Mesenteric fat pad (tissue), 1 donor: ENCODE data around the gene AP1G2. TPM values are rescaled to one million over a fixed set of nuclear protein-coding genes. Genes with fewer than 3 reads are reported as not detected.

ENCODE experiments used
- DNase-seq: peaks from one replicate; pipeline ENCODE4 v3.0.0-alpha.2; 2020; ENCODE audit warnings: low spot score
- total RNA-seq: library from RNA; stranded (reverse); fragmentation: NEBNext Ultra II Directional; extraction: Animal tissue kit (Norgen Biotek cat#: 25700); gene quantifications from one replicate; pipeline ENCODE4 v1.2.1, GENCODE V29; 2021
- donor health status: DM: yes; HTN: yes; CAD: no.

AP1G2 gene
- total RNA-seq, 1 donor from 2014 or later: 32.8 TPM

DNA sequence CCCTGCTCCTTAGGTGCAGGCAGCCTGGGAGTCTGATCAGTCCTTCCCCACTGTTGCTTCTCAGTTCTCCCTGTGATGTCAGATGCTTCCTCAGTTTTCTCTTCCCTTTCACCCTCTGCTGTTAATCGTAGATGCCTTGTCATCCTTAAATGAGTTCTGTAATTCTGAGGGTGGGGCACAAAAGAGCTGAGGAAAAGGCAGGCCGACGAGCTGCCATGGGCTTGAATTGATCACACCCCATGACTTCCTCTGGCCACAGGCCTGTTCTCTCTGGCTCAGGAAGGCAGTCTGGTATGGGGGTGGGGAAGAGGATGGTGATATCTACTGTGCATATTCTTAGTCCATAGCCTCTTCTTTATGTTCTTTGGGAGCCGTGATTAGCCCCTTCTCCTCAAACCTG lies 5.2 kb upstream of the AP1G2 start:
- DNase-seq: peak; percentile 60

DNA sequence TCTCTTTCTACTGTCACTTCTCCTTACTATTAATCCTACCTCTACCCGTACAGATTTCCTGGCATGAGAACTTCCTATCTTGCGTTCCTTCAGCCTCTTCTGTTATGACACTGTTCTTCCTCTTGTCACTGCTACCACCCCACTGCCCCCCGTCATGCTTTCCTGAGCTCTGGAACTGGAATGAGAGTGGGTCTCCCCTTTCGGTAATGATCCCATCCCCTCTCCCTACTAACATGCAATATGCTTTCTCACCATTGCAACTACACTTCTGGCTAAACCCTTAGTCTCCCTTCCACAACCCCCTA lies 4.9 kb upstream of the AP1G2 start:
- no peak for DNase-seq

DNA sequence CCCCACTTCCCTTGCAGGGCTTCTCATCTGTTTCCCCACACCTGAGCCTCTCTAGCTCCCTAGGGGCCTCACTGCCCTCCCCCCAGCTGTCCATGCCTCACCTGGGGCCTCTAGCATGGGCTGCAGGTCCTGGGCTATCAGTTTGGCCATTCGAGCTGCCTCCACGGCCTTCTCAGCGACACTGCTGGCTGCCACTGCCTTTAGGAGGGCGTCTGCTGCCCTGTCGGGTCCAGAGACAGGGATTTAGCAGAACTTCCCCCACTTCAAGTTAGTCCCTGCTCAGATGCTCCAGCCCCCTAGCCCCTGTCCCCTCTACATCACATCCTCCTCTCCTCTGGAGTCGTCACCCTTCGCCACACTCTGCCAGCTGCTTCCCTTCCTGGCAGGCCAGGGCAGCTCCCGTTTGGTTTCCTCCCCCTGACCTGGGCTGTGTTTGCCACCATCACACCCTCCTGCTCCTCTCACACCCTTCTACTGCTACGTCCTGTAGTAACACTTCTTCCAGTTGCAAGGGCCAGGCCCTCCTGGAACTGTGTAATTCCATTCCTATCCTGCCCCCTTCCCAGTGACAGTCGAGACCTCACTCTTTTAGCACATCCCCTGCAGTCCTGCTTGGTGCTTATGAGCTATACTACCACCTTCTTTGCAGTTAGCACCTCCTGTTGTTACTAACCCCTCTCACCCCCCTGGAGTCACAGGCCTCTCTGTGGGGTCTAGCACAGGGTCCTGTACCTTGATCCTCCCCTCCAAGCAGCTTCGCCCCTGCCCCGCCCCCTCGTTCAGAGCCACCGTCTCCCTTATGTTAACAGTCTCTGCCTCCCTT lies 4.3 kb upstream of the AP1G2 start:
- DNase-seq: peak; percentile 62

DNA sequence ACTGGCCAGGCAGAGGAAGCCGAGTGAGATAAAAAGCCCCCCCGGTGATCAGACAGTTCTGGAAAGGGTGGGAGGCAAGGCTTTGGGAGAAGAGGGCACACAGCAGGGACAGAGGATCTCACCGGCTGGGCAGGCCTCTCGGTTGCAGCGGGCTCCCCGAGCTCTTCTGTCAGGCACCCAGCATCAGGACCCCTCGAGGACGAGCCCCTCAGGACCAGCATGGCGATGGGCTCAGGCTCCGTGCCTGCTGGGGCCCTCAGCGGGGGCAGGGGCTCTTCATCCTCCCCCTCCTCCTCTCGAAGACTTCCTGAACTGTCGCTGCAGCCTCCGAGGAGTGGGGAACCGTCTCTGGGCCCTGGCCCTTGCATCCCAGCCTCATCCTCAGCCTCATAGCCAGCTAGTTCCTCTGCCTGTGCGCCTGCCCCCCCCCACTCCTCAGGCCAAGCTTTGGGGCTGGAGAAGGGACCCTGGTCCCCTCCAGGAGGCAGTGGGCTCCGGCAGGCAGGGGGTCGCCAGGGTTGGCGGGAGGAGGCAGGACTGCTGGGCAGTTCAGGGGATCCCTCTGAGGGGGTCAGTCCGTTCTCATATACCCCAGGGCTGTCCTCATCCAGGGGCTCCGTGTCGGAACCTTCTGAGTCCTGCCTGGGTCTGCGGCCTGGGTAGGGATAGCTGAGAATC lies 3.4 kb upstream of the AP1G2 start:
- no peak for DNase-seq

DNA sequence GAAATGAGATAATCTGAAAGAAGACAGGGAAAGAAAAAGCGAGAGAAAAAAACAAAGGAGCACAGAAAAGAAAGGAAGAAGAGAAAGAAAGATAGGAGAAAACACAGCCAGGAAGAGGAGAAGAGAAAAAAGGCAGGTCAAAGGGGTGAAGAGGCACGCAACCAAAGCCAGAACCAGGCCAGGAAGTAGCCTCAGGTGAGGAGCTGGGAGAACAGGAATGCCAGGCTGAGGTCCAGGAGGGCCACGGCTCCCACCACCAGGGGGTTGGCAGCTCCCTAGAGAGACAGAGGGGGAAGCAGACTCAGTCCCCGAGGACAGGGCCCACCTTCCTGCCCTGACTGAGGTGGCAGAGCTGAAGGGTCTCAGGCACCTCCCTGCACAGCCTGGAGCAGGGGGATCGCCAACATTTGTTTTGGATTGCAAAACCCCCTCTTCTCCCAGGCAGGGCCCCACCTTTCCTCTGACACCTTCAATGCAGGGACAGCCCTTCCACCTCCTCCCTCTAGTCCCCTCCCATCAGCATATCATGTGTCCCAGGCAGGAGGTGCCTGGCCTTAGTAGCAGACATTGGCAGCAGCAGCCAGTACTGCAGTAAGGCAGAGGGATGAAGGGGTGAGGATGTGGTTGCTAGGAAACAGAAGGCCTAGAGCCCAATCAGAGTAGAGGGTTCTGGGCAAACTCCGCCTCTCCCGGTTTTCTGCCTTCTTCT lies 2.0 kb upstream of the AP1G2 start:
- DNase-seq: no peak

DNA sequence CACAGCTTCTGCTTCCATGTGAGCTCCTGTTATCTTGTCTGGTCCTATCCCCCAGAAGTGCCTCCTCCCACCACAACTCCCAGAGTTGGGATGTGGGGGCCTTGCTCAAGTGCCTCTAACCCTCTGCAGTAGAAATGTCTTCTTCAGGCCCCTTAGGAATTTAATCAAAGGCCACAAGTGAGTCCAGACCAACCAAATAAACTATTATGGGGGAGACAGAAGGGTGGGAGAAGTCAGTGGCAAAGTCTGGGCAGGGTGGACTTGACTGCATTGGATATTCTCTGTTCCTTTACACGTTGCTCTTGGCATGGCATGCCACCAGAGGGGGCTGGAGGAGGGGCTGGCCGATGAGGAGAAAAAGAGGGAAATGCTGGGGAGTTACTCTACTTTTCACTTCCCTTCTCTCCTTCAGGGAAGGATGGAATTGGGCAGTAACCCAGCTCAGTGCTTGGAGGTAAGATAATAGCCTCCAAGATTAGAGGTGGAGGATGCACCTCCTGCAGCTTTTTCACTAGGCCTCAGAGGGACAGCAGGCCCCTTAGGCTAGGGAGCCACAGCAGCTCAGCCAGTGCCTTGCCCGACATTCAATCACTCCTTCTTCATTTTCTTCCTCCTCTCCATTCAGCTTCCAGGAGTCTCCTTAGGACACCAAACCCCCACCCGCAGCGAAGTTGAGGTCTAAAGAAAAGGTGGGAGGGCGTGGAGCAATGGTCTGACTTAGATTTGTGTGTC lies 1.2 kb upstream of the AP1G2 start:
- DNase-seq: no peak

DNA sequence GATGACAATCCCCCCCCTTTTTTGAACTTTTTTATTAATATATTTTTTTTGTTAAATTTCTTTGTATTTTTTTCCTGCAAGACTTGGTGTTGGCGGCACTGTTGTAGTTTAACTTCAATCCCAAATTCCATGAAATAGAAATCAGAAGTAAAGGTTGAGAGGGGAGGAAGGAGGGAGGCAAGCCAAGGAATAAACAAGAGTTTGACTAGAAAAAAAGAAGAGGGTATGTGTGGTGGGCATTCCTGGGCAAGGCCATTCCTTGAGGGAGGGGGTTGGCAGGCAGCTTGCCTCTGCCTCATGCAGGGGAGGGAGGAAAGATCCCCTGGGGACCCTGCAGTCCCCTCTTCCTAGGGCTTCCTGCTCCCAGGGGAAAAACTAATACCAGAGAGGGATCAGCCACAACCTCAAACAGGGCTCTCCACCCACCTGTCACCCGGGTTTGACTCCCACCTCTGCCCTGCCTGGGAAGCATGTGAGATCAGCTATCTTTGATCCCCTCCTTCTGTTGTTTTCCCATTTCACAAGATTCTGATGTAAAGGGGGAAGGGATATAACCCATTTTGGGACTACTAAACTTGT lies 519 bp upstream of the AP1G2 start:
- no peak for DNase-seq

DNA sequence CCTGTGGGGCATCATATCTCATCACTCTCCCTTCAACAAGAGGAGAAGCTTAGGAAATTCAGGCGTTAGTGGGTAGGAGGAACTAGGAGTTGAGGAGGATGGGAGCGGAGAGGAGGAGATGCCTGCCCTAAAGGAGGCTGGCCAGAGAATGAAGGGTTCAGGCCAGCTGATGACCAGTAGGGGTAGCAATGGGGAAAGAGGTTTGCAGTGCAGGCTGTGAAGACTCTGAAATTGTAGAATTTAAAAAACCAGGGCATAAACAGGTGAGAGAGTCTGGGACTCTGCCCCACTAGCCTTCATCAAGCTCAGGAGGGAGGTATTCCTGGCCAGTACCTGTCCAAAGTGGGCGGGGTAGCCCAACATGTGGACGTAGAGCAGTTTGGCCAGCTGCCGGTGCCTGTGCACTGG lies 809 bp downstream of the AP1G2 start:
- no peak for DNase-seq

DNA sequence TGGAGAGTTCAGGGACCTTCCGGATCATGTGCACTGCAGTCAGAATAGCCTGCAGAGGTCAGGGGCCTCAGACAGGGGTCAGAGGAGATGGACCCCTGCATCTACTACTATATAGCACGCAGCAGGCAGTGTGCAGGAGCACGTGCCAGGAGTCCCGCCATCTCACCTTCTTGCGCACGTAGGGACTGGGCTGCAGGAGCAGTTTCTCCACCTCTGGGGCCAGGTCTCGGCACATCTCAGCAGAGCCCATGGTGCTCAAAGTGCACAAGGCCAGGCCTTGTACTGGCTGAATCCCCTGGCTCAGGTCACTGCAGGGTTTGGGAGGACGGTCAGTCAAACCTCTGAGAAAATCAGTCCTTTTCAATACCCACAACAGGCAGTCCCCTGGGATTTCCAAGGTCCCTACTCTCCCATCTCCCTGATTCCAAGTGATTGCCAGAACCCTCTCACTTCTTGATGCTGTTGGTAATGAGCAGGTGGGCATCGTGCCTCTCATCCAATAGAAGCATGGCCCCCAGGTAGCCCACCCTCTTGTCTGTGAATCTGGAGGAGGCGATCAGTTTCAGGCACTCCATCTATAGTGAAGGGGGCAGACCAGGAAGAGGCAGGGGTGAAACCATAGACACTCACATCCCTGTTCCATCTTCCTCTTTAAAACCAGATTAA lies 1.3 kb downstream of the AP1G2 start:
- no peak for DNase-seq

DNA sequence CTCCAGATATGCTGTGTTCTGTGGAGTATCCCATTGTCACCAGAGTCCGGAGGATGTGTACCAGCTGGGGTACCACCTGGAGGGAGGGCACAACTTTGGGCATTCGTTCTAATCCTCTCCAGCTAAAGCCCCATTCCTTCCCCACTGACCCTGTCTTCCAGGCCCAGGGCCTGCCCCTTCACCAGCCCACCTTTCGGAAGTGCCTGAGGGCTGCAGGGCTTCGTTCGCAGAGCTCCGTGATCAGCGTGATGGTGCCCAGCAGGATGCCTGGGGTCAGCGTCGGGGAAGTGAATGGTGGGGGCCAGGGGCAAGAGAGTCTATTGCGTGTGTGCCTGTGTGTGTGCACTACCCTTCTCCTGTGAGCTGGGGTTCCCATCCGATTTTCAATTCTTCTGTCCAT lies 2.0 kb downstream of the AP1G2 start:
- no peak for DNase-seq

DNA sequence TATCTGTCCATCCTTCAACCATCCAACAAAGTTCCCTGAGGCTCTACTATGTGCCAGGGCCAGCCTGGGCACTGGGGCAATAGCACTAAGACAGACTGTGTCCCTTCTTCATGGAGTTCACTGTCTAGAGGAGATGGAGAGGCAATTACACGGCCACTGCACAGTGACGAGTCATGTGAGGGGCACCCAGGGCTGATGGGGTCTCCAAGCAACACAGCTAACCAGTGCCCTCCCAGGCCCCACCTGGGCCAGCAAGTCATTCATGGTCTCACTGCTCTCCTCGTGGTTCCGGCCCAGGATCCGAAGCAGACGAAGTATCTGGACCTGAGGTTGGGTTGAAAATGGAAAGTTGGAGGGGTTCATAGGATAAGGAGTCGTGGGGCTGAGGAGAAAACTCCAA lies 2.7 kb downstream of the AP1G2 start:
- DNase-seq: no peak

DNA sequence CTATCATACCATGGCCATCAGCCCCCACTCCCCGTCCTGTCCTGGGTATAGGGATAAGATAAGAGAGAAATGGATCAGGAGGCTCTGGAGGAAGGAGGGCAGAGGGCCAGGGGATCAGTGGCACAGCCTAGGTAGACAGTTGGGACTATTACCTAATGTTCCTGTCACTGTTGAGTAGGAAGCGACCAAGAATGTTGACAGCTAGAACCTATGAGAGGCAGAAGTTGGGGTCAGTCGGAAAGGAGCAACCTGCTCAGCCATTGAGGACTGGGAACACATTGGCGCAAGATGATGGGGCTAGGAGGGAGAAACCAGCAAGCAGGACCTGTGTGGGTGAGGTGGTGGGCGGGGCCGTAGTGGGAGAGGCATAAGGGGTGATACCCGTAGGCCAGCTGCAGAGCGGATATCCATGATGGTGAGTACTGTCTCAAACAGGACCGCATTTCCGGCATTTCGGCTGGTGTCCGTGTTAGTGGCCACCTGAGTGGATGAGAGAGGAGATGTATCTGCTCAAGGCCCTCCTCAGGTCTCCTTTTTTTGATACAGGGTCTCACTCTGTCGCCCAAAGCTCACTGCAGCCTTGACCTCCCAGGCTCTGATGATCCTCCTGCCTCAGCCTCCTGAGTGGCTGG lies 3.3 kb downstream of the AP1G2 start:
- DNase-seq: no peak

DNA sequence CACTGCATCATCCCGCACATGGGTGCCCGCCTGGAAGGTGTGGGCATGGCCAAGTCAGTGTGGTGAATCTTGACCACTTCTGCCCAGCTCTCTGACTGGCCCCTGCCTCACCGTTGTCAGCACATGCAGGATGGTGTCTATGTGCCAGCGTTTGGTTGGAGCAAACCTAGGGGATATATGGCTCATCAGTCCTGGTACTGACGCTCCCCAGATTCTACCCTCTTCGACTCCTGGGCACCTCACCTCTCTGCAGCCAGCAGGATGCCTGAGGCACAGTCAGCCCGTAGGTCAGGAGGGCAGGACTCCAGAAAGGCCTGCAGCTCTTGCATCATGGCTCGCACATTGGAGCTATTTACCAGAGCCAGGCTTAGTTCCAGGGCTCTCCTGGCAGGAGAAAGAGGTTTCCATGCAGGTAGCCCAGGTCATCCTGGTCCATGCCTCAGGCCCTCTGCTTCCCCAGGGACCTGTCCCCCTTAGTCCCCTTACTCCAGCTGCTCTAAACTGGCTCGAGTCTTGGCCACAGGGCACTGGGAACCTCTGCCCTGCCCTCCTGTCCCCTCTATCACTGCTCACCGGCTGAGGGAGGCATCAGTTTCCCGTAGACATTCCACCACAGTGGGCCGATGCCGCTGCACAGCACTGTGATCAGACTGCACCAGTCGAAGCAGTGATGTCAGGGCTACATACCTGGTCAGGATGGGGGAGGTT lies 4.0 kb downstream of the AP1G2 start:
- DNase-seq: no peak

DNA sequence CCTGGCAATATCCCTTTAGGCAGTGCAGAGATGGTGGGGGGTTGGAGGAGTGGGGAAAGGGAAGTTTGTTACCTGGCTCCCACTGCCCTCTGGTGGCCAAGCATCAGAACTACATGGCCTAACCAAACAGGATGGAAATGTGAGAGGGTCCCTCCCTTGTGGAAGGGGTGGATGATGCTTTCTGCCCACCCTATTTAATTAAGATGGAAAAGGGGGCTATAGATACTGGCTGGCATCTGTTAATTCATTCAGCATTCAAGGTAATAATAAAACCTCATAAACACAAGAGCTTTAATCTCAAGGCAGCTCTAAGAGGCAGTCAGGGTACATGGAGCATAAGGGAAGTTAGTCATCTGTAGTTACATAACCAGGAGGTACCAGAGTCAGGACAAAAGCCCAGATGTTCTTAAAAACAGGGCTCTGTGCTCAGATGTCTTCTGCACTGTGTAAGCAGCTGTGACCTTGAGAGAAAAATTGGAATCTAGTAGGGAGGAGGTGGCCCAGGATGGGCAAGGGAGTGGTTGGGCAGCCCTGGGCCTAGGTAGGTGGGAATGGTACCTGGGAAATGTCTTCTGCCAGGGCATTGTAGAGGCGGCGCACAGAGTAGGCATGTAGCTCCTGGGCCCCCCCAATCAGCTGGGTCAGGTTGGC lies 4.6 kb downstream of the AP1G2 start:
- no peak for DNase-seq

DNA sequence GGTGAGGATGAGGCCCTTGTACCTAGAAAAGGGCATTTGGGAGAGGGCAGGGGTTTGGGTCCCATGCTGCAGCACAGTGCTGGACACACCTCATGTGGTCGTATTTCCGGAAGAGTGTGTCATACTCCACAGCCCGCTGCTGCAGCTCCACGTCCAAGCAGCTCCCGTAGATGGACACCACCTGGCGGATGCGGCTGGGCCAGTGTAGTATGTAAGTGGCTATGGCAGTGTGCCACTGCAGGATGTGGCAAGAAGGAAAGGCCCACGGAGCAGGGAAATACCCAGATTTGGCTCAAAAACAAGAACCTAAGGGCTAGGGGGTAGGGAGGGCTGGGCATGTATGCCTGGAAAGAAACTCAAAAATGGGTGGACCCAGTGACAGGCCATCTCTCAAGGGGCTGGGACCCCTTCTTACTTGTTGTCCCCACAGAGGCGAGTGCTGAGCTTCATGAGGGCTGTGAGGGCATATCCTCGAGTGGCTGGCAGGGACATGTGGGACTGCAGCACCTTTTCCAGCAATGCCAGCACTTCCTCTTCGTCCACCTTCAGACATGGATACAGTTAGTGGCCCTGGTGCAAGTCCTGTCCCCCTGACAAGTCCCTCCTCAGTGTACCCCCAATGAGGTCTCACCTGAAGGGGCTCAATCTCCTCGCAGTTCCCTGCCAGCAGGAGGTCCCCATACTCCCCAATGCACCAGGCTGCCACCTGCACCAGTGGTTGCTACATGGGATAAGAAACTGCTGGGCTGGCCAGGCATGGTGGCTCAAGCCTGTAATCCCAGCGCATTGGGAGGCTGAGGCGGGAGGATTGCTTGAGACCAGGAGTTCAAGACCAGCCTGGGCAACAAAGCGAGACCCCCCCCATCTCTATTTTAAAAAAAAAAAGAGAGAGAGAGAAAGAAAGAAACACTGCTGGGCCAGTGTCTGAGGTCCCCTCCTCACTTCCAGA lies 5.4 kb downstream of the AP1G2 start:
- DNase-seq: no peak

DNA sequence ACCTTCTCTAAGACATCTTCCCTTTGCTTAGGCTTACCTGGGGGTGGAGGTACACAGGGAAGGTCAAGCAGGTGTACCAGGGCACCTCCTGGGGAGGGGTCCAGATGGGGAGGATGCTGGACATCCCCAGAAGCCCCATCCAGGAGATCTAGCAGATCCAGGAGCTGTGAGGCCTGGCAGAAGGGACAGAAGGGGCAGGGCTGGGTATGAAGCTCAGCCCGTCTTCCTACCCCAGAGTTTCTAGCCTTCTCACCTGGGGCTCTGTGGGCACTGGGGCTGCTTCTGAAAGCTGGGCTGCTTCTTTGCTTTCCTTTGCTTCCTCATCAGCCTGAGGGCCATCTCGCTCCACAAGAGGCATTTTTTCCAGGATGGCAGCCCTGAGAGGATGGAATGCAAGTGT lies 6.3 kb downstream of the AP1G2 start:
- no peak for DNase-seq

DNA sequence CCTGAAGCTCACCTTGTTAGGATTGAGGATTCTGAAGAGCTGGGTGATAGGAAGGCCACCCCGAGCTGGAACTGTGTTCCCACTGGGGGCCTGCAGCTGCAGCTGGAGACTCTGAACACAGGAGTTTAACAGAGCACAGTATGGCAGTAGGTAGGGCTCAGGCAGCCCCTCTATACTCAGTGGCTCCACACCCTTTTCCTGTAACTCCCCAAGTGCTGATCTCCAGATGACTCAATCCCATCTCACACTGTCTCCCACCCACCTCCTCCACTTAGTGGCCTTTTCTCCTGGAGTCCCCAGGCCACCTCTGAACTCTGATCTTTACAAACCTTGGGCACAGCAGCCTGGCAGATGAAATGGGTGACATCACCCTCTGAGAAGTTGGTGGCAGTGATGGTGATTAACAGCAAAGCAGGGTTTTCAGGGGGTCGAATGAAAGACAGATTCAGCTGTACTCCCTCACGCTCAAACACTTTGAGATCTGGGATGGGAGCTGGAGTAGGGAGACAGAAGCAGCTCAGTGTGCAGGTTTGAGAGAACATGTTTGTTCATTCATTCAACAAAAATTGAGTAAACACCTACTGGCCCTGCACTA lies 7.6 kb downstream of the AP1G2 start:
- no peak for DNase-seq
